GM12874 (cell line): ENCODE measurements around the gene PID1.

ENCODE experiments used
- TF ChIP-seq, protein P1 (sequence below): IDR thresholded peaks from 2 replicates; pipeline ENCODE4 v1.5.1; 2011; ENCODE audit warnings: low read depth, mild to moderate bottlenecking, control low read depth, low read length, moderate library complexity; ENCODE audit not compliant: insufficient read depth

PID1 gene

DNA sequence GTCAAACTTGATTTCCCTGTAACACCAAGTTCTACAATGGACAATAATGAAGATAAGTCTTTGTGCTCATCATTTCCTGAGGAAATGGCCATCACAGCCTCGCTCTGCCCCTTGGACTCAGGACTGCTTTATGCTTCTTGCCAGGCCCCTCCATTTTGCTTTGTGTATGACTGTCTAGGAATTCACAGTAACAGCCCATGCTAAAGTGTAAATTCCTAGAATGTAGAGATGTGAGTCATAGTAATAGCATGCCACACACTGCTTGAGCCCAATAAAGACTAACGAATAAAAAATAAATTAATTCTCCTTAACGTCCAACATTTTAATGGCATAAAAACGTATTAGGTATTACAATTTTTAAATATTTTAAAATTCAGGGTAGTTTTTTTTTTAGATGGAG lies 226.5 kb downstream of the PID1 start:
- TF ChIP-seq, protein P1, sequence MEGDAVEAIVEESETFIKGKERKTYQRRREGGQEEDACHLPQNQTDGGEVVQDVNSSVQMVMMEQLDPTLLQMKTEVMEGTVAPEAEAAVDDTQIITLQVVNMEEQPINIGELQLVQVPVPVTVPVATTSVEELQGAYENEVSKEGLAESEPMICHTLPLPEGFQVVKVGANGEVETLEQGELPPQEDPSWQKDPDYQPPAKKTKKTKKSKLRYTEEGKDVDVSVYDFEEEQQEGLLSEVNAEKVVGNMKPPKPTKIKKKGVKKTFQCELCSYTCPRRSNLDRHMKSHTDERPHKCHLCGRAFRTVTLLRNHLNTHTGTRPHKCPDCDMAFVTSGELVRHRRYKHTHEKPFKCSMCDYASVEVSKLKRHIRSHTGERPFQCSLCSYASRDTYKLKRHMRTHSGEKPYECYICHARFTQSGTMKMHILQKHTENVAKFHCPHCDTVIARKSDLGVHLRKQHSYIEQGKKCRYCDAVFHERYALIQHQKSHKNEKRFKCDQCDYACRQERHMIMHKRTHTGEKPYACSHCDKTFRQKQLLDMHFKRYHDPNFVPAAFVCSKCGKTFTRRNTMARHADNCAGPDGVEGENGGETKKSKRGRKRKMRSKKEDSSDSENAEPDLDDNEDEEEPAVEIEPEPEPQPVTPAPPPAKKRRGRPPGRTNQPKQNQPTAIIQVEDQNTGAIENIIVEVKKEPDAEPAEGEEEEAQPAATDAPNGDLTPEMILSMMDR = no peak

DNA sequence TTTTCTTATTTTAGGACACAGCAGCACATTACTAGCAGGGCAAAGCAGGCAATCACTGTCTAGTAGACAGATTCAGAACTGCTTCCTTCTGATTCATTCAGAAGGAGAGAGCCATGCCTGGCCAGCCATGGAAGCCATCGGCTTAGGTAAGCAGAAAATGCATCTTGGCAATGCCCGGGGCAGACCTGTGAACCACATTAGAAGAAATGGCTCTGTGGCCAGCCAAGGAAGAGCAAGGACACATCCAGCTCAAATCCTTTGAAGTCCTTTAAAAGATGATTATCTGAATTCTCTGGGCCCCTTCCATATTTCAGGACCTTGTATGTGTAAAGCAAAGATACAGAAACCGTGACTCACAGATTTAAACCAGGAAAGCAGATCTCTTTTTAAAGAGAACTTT lies 227.4 kb downstream of the PID1 start:
- TF ChIP-seq, protein P1 = no peak

DNA sequence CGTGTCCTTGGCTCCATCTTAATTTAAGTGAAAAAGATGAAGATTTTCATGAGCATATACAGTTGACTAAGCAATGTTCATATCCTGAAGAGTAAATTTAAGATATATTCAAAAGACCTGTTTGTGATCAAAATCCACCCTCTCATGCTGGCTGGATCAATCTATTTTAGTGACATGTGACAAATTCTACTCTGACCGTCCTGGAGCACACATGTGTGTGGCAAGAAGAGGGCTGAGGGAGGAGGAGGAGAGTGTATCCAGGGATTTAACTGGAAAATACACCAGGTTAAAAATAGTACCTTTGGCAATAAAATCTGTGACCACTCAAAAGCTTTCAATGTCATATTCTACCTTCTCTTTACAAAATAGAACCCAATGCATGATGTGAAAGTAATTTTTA lies 228.7 kb downstream of the PID1 start:
- TF ChIP-seq, protein P1 = no peak

DNA sequence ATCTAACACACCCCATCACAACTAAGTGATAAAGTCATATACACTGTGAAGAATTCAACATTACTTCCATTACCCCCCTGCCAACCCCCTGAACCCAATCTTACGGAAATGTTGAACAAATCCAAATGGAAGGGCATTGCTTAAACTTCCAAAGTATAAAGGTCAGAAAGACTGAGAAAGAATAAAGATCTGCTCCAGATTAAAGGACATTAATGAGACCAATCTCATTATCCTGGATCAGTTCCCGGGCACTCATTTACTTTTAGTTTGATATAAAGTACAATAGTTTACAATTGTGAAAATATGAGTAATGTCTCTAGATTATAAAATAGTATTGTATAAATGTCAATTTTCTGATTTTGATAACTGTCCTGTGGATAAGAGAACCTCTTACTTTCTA lies 229.4 kb downstream of the PID1 start:
- TF ChIP-seq, protein P1 = no peak

DNA sequence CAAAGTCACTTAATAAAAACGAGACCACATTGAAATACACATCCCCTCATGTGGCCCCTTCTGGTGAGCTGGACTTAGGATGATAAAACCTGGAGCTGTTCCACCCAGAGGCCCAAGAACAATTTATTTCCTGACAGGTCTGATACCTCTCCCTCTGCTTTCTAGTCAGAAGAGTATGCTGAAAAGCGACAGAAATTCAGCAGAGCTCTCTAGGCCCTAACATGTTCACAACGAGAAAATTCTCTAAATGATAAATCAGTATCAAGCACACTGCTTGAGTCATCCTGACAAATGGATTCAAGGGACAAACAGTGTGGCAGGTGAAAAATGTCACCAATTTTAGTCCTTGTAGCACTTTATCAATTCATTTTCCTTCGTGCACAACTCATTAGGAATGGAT lies 233.5 kb downstream of the PID1 start:
- TF ChIP-seq, protein P1 = no peak

DNA sequence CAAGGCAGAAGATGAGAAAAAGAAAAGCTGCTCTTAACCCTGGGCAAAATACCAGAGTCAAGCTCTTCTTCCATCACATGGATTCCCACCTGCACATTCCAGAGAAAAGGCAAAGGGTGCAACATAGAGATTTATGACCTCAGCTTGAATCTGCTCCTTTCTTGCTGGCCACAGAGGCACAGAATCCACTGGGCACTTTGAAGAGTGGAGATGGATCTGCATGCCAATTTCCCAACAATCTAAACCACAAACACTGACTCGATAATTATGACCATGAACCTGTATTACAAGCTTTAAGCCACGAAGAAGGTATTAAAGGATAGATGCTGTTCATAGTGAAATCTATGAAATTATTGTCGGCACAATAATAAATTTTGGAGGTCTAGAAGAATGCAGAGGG lies 237.3 kb downstream of the PID1 start:
- TF ChIP-seq, protein P1 = no peak

DNA sequence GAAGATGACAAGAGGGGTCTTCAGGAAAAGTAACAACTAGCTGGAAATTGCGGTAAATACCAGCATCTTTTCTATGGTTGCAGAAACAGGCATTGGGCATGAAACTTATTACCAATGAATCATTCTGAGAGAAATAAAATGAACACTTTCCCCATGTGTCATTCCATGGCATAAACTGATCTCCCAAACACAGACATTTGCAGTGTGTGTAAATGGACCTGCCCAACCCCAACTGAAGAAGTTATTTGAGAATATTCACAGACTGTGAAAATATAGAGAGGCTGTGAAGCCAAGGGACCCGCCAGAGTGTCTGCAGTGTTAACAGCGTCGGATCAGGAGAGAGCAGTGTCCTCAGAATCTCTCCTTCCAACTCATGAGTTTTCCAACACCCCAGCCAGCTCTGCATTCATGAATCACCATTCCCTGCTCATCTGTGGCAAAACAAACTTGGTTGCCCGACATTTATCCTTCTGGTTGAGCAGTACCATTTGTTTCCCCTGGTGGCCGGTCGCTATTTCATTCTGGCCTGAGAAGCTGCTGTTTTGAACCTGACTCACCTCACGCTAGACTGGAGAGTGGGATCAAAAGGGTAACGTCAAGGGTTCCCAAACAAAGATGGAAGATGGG lies 238.4 kb downstream of the PID1 start:
- TF ChIP-seq, protein P1 = no peak
